ENCODE data around the gene WRNIP1. TPM values are rescaled to one million over a fixed set of nuclear protein-coding genes. Genes with fewer than 3 reads are reported as not detected.

The WRNIP1 gene
- total RNA-seq, 4 donors from 2014 or later, result 66.0 to 75.6 (median 69.9) TPM

DNA sequence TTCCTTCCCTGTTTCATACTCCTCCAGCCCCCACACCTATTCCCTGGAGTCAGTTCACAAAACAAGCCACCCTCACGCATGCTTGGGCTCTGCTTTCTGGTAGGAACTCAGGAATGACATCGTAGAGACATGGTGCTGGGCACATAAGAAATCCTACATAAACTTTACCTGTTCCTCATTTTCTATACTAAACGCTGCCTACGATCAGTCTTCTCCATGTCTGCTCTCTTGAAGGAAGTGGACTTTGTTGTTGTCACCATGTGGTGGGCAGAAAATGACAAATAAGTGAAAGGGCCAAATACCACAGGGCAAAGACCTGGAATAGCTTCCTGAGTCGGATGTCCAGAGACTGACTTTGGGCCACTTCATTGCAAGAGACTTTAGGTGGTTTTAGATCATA lies 24.6 kb upstream of the WRNIP1 start:
- Histone ChIP-seq H3K27me3 (no peaks in the 10 kb centered on the region), H3K9me3 (no peaks in the 10 kb centered on the region), H3K27ac (no peak overlapping the region), H3K4me3 (no peak overlapping the region), H3K36me3 (no peaks in the 10 kb centered on the region), H3K4me1 (no peaks in the 10 kb centered on the region)
- intact Hi-C loops (cut with DNase I), result no loop called here
- 86% methylated on average over 5 of the region's 5 CpGs for WGBS, 2 donors
- no peak for DNase-seq
- TF ChIP-seq, protein P1, sequence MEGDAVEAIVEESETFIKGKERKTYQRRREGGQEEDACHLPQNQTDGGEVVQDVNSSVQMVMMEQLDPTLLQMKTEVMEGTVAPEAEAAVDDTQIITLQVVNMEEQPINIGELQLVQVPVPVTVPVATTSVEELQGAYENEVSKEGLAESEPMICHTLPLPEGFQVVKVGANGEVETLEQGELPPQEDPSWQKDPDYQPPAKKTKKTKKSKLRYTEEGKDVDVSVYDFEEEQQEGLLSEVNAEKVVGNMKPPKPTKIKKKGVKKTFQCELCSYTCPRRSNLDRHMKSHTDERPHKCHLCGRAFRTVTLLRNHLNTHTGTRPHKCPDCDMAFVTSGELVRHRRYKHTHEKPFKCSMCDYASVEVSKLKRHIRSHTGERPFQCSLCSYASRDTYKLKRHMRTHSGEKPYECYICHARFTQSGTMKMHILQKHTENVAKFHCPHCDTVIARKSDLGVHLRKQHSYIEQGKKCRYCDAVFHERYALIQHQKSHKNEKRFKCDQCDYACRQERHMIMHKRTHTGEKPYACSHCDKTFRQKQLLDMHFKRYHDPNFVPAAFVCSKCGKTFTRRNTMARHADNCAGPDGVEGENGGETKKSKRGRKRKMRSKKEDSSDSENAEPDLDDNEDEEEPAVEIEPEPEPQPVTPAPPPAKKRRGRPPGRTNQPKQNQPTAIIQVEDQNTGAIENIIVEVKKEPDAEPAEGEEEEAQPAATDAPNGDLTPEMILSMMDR (IDR thresholded peaks at IDR 0.05), result no peak
- TF ChIP-seq POLR2A (IDR thresholded peaks at IDR 0.05), result no peak

DNA sequence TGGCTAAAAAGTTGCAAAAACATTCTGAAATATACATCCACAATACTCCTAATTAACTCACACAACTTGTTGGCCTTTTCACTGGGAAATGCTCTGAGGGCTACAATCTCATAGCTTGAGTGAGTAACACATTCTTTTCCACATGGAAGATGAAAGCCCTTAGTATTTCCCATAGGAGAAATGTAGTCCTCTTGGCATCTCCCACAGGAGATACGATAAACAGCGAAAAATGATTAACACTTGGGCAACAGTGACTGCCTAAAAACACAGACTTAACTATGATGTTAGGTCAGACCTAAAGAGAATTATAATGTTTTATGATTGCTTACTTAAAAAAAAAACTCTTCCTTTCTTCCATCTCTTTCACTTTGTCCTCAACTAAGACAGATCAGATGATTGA lies 23.4 kb upstream of the WRNIP1 start:
- no peaks in the 10 kb centered on the region for H3K36me3 ChIP-seq
- no peaks in the 10 kb centered on the region for H3K9me3 ChIP-seq
- H3K4me3 ChIP-seq, result no peak overlapping the region
- no peaks in the 10 kb centered on the region for H3K4me1 ChIP-seq
- intact Hi-C loops (cut with DNase I), result no loop called here
- no peak for DNase-seq
- 79 to 83% methylated on average over 2 of the region's 2 CpGs for WGBS, 2 donors
- TF ChIP-seq, protein P1 (IDR thresholded peaks at IDR 0.05), result no peak
- TF ChIP-seq POLR2A (IDR thresholded peaks at IDR 0.05), result no peak
- no peak overlapping the region for H3K27ac ChIP-seq
- H3K27me3 ChIP-seq, result no peaks in the 10 kb centered on the region

DNA sequence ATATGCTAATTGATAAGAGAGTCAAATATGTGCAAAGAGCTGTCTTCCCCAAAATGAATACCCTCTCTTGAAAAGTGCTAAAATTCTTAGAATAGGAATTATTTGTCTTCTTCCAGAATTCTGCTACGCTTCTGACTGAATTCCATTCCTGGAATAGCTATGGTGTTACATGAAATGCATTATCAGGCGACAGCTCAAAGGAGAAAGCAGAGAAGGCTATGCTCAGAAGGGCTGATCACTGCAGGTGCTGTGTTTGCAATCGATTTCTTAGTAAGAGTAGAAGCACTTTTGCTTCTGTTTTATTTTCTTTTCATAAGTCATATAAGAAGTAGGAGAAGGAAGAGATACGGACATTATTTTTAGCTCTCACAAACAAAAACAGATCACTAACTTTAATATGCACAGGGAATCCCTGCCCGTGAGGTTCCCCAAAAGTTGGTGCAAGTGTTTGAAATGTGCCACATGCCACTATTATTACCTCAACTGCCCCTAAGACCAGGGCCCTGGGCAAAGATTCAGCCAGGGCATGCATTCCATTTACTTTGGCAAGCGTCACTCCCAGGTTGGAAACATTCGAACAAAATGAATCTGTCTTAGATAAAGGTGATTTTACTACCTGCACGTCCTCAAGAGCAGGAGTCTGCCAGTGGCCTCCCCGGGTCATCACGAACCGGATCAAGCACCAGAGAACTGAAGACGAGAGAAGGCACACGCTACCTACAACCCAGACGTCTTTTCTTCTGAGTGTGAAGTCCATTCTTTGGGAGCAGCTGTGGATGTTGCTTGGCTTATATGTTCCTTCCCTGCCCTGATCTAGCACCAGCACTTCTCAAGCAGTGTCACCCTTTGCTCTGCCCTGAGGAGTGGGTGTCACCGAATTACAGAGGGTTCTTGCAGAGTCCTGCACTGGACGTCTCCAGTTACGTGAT lies 21.6 kb upstream of the WRNIP1 start:
- intact Hi-C loops (cut with DNase I), result no loop called here
- WGBS, 2 donors, result 77 to 85% methylated on average over 15 of the region's 17 CpGs
- Histone ChIP-seq H3K4me1 (no peaks in the 10 kb centered on the region), H3K4me3 (no peak overlapping the region), H3K9me3 (no peaks in the 10 kb centered on the region), H3K27ac (no peak overlapping the region), H3K36me3 (no peaks in the 10 kb centered on the region), H3K27me3 (no peaks in the 10 kb centered on the region)
- no peak for TF ChIP-seq POLR2A (IDR thresholded peaks at IDR 0.05)
- TF ChIP-seq, protein P1 (IDR thresholded peaks at IDR 0.05), result no peak
- no peak for DNase-seq

DNA sequence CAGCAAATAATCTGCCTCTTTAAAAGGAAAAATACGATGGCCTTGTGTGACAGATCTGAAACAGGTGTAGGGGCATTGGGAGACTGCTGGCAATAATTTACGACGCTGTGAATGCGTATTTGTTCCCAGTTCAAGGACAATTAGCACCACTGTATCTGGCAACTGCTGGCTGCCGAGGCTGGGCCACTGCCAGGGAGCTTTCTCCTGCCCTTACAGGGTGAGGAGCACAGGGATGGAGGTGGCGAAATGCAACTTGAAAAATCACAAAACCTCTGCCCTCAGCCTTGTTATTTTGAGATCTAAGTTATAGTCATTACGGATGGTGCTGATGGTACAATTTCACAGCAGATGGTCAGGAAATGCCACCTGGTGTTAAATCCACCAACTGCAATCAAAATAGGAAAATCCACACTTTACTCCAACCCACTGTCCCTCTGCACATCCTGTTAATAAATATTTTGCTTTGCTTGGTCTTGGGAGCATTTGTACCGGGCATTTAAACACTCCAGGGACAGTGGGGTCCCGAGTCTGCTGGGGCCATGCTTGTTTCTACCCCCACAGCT lies 20.9 kb upstream of the WRNIP1 start:
- no peak for DNase-seq
- WGBS, 2 donors, result 78 to 79% methylated on average over 9 of the region's 9 CpGs
- Histone ChIP-seq H3K27me3 (no peaks in the 10 kb centered on the region), H3K36me3 (no peaks in the 10 kb centered on the region), H3K9me3 (no peaks in the 10 kb centered on the region), H3K27ac (no peak overlapping the region), H3K4me1 (no peaks in the 10 kb centered on the region), H3K4me3 (no peak overlapping the region)
- intact Hi-C loops (cut with DNase I), result no loop called here
- no peak for TF ChIP-seq POLR2A (IDR thresholded peaks at IDR 0.05)
- TF ChIP-seq, protein P1 (IDR thresholded peaks at IDR 0.05), result peak in 1 of 6 experiments; percentile 37

DNA sequence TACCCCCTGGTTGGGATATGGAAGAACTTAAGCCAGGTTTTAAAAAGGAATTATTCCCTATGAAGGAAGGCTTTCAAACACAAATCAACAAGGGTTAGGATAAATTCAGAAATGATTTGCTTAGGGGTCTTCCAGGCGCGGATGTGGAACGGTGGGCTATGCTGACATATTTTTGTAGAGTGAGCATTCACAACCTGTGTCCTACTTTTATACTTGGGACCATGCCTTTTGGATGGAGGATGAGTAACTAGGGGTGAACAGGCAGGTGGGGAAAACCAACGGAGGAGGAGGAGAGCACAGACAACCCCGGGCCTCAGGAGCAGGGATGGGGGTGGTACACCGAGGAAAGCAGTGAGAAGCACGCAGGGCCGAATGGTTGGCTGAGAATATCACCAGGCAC lies 20.4 kb upstream of the WRNIP1 start:
- no peak for DNase-seq
- Histone ChIP-seq H3K27me3 (no peaks in the 10 kb centered on the region), H3K27ac (no peak overlapping the region), H3K36me3 (no peaks in the 10 kb centered on the region), H3K4me1 (peaks cover 0 to 1% (median 0%) of the 10 kb centered on the region in 3 donors), H3K9me3 (no peaks in the 10 kb centered on the region), H3K4me3 (no peak overlapping the region)
- intact Hi-C loops (cut with DNase I), result no loop called here
- TF ChIP-seq POLR2A (IDR thresholded peaks at IDR 0.05), result no peak
- TF ChIP-seq, protein P1 (IDR thresholded peaks at IDR 0.05), result no peak
- WGBS, 2 donors, result 88 to 93% methylated on average over 8 of the region's 8 CpGs

Measured in esophagus squamous epithelium (tissue), 5 donors.